Dermis blood vessel endothelial cell (primary cell): Measurements from ENCODE around the gene TBXAS1. TPM values are rescaled to one million over a fixed set of nuclear protein-coding genes. Genes with fewer than 3 reads are reported as not detected.

Source experiments
- DNase-seq: peaks from one replicate; pipeline ENCODE4 v3.0.0; 2010
- total RNA-seq: library from RNA; depleted of rRNA; stranded (reverse); fragments of >200 nt; gene quantifications from 2 replicates; pipeline ENCODE4 v1.2.3, GENCODE V29; 2014

The TBXAS1 gene
- total RNA-seq, 1 donor from 2014 or later, result 0.17 TPM

- DNase-seq, result no peak
Observed at GRCh38 chr7:140025814-140026433, 196.9 kb downstream of the TBXAS1 start.

- no peak for DNase-seq
Observed at GRCh38 chr7:140026935-140027334, 197.9 kb downstream of the TBXAS1 start.

- DNase-seq, result no peak
Observed at GRCh38 chr7:140027858-140028257, 198.8 kb downstream of the TBXAS1 start.

GRCh38 chr7:140028311-140028710 is 199.2 kb downstream of the TBXAS1 start:
- DNase-seq, result no peak

- DNase-seq, result no peak
Observed at GRCh38 chr7:140029072-140029471, 200.0 kb downstream of the TBXAS1 start.

- no peak for DNase-seq
Observed at GRCh38 chr7:140031364-140031763, 202.3 kb downstream of the TBXAS1 start.

- peak; percentile 61 for DNase-seq
Observed at GRCh38 chr7:140033036-140033435, 204.0 kb downstream of the TBXAS1 start.

- DNase-seq, result no peak
Observed at GRCh38 chr7:140033779-140034363, 204.8 kb downstream of the TBXAS1 start.

GRCh38 chr7:140034421-140034820 is 205.4 kb downstream of the TBXAS1 start:
- no peak for DNase-seq

- DNase-seq, result peak; percentile 65
Observed at GRCh38 chr7:140035400-140036223, 206.5 kb downstream of the TBXAS1 start.

GRCh38 chr7:140036224-140036962 is 207.3 kb downstream of the TBXAS1 start:
- DNase-seq, result no peak

GRCh38 chr7:140039066-140039465 is 210.0 kb downstream of the TBXAS1 start:
- DNase-seq, result peak; percentile 77

- no peak for DNase-seq
Observed at GRCh38 chr7:140039896-140040295, 210.8 kb downstream of the TBXAS1 start.

- peak; percentile 73 for DNase-seq
Observed at GRCh38 chr7:140041659-140042385, 212.8 kb downstream of the TBXAS1 start.

GRCh38 chr7:140042386-140042670 is 213.3 kb downstream of the TBXAS1 start:
- peak; percentile 58 for DNase-seq

- no peak for DNase-seq
Observed at GRCh38 chr7:140044251-140044650, 215.2 kb downstream of the TBXAS1 start.

- no peak for DNase-seq
Observed at GRCh38 chr7:140045697-140046096, 216.6 kb downstream of the TBXAS1 start.

GRCh38 chr7:140047197-140047596 is 218.1 kb downstream of the TBXAS1 start:
- DNase-seq, result no peak

- DNase-seq, result no peak
Observed at GRCh38 chr7:140048138-140048537, 219.1 kb downstream of the TBXAS1 start.

GRCh38 chr7:140048989-140049338 is 219.9 kb downstream of the TBXAS1 start:
- DNase-seq, result no peak

- DNase-seq, result peak; percentile 84
Observed at GRCh38 chr7:140049339-140050024, 220.4 kb downstream of the TBXAS1 start.

- peak; percentile 52 for DNase-seq
Observed at GRCh38 chr7:140050100-140050499, 221.0 kb downstream of the TBXAS1 start.
